Embryonic facial prominence (tissue), 1 donor: ENCODE measurements around the gene EPOP.

ENCODE experiments used
- DNase-seq: peaks from one replicate; pipeline ENCODE4 v3.0.0-alpha.2; 2016; ENCODE audit errors: extremely low spot score

EPOP gene

GRCh38 chr17:38705803-38706504 lies 31.2 kb upstream of the EPOP start:
- no peak for DNase-seq

GRCh38 chr17:38705523-38705802 lies 30.7 kb upstream of the EPOP start:
- no peak for DNase-seq

GRCh38 chr17:38704606-38705522 lies 30.1 kb upstream of the EPOP start, which contains the start of gene MLLT6:
TSS of gene MLLT6 (plus strand) at chr17:38705273. CDS start at chr17:38705633, 360 bp downstream.
- DNase-seq, result peak; percentile 82

- no peak for DNase-seq
Measured at GRCh38 chr17:38703742-38704605, 29.2 kb upstream of the EPOP start.

- no peak for DNase-seq
Measured at GRCh38 chr17:38702916-38703741, 28.4 kb upstream of the EPOP start.

DNA sequence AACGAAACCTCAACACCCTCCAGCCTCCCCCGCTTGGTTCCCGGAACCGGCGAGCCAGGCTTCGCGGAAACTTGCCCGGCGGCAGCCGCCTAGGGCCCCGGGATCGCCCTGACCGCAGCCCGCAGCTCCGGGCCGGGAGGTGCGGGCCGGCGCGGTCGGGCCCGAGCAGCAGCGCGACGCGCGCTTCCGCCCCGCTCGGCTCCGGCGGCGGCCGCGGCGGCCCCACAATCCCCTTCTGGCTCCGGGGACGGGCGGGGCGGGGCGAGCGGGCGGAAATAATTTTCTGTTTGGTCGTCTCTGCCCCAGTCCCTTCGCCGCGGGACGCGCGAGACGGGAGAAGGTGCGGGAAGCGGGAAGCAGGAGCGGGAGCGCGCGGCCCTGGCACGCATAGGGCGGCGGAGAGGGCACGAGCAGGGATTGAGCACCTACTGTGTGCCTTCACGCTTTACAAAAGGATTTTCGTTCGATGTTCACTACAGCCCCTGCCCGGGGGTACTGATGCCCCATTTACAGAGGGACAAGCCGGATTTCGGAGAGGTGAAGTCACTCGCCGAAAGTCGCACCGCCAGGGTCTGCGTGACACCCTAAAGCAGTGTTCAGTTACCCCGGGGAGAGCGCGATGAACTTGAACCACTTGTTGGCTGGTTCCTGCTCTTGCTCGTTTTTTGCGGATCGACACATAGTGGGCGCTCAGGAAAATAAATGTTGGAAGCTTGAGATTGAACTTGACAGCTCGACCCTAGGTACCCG lies 27.6 kb upstream of the EPOP start:
- DNase-seq, result peak; percentile 48

GRCh38 chr17:38701504-38702165 lies 26.9 kb upstream of the EPOP start:
- no peak for DNase-seq

- DNase-seq, result no peak
Measured at GRCh38 chr17:38698760-38699159, 24.0 kb upstream of the EPOP start.

- DNase-seq, result no peak
Measured at GRCh38 chr17:38697061-38697820, 22.5 kb upstream of the EPOP start.

DNA sequence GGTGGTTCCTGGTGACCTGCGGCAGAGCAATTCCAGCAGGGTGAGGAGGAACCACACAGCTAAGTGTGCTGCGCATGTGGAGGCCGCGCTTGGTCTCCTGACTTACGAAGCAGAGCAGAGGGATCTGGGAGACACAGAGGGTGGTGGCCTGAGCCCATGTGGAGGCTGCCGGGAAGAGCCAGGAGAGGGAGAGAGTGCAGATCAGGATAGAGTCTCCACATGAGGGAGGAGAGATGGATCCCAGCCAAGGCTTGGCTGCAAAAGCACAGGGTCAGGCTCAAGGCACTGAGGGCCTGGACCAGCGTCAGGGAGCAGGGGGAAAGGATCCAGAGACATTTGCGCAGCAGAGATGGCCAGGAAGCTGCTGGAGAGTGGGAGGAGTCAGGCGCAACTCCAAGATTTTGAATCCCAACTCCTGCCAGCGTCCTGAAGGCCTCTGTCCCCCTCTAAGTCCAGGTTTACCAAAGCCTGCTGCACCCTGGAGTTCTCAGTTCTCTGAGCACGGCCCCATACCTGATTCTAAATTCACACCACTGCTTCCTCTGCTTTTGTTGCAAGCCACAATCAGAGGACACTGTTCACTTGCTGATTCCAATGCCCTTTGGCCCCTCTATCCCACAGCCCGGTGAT lies 19.1 kb upstream of the EPOP start:
- no peak for DNase-seq

GRCh38 chr17:38691154-38691553 lies 16.4 kb upstream of the EPOP start:
- no peak for DNase-seq

- DNase-seq, result no peak
Measured at GRCh38 chr17:38690386-38690785, 15.6 kb upstream of the EPOP start.

DNA sequence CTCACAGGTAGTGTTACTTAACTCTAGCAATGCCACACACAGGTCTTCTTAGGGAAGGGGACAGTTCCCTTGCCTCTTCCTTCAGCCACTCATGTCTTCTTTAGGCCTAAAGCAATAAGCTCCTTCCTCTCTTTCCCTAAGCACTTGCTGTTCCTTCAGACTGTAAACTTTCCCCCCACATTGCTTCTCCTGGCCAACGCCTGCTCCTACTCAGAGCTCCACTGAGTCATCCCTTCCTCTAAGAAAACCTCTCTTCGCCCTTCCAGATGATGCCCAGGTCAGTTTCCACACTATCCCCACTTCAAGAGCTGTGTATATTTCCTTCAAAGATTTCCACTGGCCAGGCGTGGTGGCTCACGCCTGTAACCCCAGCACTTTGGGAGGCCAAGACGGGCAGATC lies 12.5 kb upstream of the EPOP start:
- DNase-seq, result no peak

GRCh38 chr17:38685491-38685890 lies 10.7 kb upstream of the EPOP start:
- DNase-seq, result no peak

DNA sequence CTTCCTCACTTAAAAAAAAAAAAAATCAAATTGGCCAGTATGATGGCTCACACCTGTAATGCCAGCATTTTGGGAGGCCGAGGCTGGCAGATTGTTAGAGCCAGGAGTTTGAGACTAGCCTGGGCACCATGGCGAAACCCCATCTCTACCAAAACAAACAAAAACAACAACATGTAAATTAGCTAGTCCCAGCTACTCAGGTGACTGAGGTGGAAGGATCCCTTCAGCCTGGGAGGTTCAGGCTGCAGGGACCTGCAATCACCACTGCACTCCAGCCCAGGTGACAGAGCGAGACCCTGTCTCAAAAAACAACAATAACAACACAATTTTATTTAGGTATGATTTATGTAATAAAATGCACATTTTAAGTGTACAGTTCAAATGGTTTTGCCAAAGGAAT lies 6.3 kb upstream of the EPOP start:
- DNase-seq, result no peak

GRCh38 chr17:38677819-38678218 lies 3.1 kb upstream of the EPOP start:
- no peak for DNase-seq

GRCh38 chr17:38676706-38677504 lies 2.1 kb upstream of the EPOP start:
- DNase-seq, result no peak
